ENCODE measurements around the gene INPP4A. TPM values are rescaled to one million over a fixed set of nuclear protein-coding genes. Genes with fewer than 3 reads are reported as not detected.

Gene INPP4A
- total and polyA plus RNA-seq, 10 of the 15 experiments (the other 5 are each of a cell fraction or from before 2014, with no cell fraction given) = 4.7 to 62.3 (median 36.9) TPM

GRCh38 chr2:98637401-98638147, 192.9 kb downstream of the INPP4A start:
- Histone ChIP-seq H4K20me1 (ENCODE audit: control insufficient read depth, insufficient read depth) (no peaks in the 10 kb centered on the region), H3K27me3 (replicated peaks in 1 of 2; ENCODE audit: control insufficient read depth in 2 of 2, insufficient read depth in 2 of 2, low read length in 1 of 2) (no peaks in the 10 kb centered on the region), H3K9ac (ENCODE audit: control insufficient read depth, insufficient read depth, low read length) (no peak overlapping the region; the same call in 1 of the 2 replicates), H3K4me3 (no peak overlapping the region), H3K27ac (ENCODE audit: control insufficient read depth, insufficient read depth) (peak overlapping the region; percentile 53), H3K36me3 (ENCODE audit: control insufficient read depth in 2 of 2, insufficient read depth in 2 of 2, low read length in 1 of 2) (no peaks in the 10 kb centered on the region; a peak in 1 of 4 replicates), H2AFZ (ENCODE audit: control insufficient read depth, low read depth, low read length) (peak overlapping the region; percentile 51), H3K9me3 (replicated peaks; ENCODE audit: control insufficient read depth, insufficient read depth, low read length) (no peaks in the 10 kb centered on the region), H3K4me2 (ENCODE audit: control insufficient read depth, insufficient read depth) (peak overlapping the region; percentile 91), H3K4me1 (ENCODE audit: control insufficient read depth, insufficient read depth, low read length) (peaks cover 5% of the 10 kb centered on the region), H3K79me2 (ENCODE audit: control insufficient read depth, insufficient read depth, low read length) (no peaks in the 10 kb centered on the region)
- DNase-seq (ENCODE audit: low read depth, low spot score) (peak; percentile 67), ATAC-seq (peak; percentile 90), FAIRE-seq (peak; percentile 82)
- 12% methylated on average over 10 of the region's 10 CpGs for WGBS (ENCODE audit: insufficient coverage, insufficient replicate concordance, low lambda C conversion rate, missing lambda C conversion rate)
- in situ Hi-C loops (cut with MboI) (no loop called here), intact Hi-C loops (cut with micrococcal nuclease; ENCODE audit: unreplicated experiment) (no loop called here)
- ChIA-PET SMC1A (ENCODE audit: uncharacterized antibody, unreplicated experiment) (no interaction called here), POLR2A (no interaction called here), CTCF (interaction anchor here (1.5 to 2.7 kb wide), 2 partner anchors 12 kb away, joined by 4 to 7 read pairs; no protein-coding TSS in a partner anchor), RAD21 (ENCODE audit: unreplicated experiment) (interaction anchor here (1.3 kb wide), 1 partner anchor 12 kb away, joined by 3 read pairs; no protein-coding TSS in a partner anchor)
- BruUV-seq (replicated peaks) = no TSS peak
- TF ChIP-seq RUNX3 (IDR thresholded peaks at IDR 0.05; ENCODE audit: low read length) (peak; percentile 84), GATAD2B (conservative IDR thresholded peaks at IDR 0.05; ENCODE audit: low read depth) (0 out of 2 replicates have a peak, but pooled peaks have one; percentile 39), KDM1A (IDR thresholded peaks at IDR 0.05; ENCODE audit: borderline replicate concordance) (no peak), MTA2 (IDR thresholded peaks at IDR 0.05; ENCODE audit: low read depth) (peak; percentile 30; the same call in 1 of the 2 replicates), MEF2B (IDR thresholded peaks at IDR 0.05; ENCODE audit: partially characterized antibody, poor library complexity, severe bottlenecking) (peak; percentile 71), ZNF687 (IDR thresholded peaks at IDR 0.05) (peak; percentile 44; the same call in 1 of the 2 replicates), RCOR1 (conservative IDR thresholded peaks at IDR 0.05; ENCODE audit: low read depth, low read length) (no peak), NFIC (IDR thresholded peaks at IDR 0.05; ENCODE audit: low read depth, low read length) (peak; percentile 77), CHD2 (IDR thresholded peaks at IDR 0.05; ENCODE audit: borderline replicate concordance, low read depth, low read length) (peak; percentile 77), IKZF2 (IDR thresholded peaks at IDR 0.05) (peak; percentile 36 to 39; a peak in 3 of 4 replicates), EP300 (IDR thresholded peaks at IDR 0.05; ENCODE audit: borderline replicate concordance in 1 of 2, control insufficient read depth in 1 of 2, low read depth in 2 of 2, low read length in 2 of 2) (peak in 1 of 2 experiments; percentile 51; a peak in 2 of 4 replicates), NR2C1 (IDR thresholded peaks at IDR 0.05) (no peak), IKZF1 (conservative IDR thresholded peaks at IDR 0.05) (0 out of 2 replicates have a peak, but pooled peaks have one; percentile 26), EED (IDR thresholded peaks at IDR 0.05; ENCODE audit: low read depth) (no peak), ATF2 (IDR thresholded peaks at IDR 0.05; ENCODE audit: low read length) (peak; percentile 54; the same call in 1 of the 2 replicates), CREB1 (IDR thresholded peaks at IDR 0.05; ENCODE audit: low read depth) (0 out of 2 replicates have a peak, but pooled peaks have one; percentile 6), RFX5 (IDR thresholded peaks at IDR 0.05; ENCODE audit: low read depth, low read length) (no peak), SRF (IDR thresholded peaks at IDR 0.05; ENCODE audit: low read depth in 2 of 2, low read length in 2 of 2) (no peak), ESRRA (IDR thresholded peaks at IDR 0.05; ENCODE audit: low read length) (no peak), CREM (IDR thresholded peaks at IDR 0.05; ENCODE audit: low read depth) (0 out of 2 replicates have a peak, but pooled peaks have one; percentile 22)

Measured in GM12878 (cell line).